IMR-90 (cell line): ENCODE results near the gene MEIKIN. TPM values are rescaled to one million over a fixed set of nuclear protein-coding genes. Genes with fewer than 3 reads are reported as not detected.
"Not testable (repeated sequence)": the region's sequence is repeated elsewhere in the genome, so short reads cannot be mapped to it uniquely, and the experiment has no call there.

Source experiments
- ATAC-seq: fragments of 200-7000 bp; cut with Tn5 transposase; 2 replicates; pipeline ENCODE4 v1.9.1; 2020; ENCODE audit warnings: low read depth, mild to moderate bottlenecking, moderate library complexity
- BruUV-seq: library from RNA; stranded (reverse); fragments of 400-500 nt; replicated peaks from 2 replicates; lab custom pipeline; 2021; lab: Mats Ljungman, UMichigan
- CTCF ChIA-PET: fragments of 300-600 bp; formaldehyde crosslinking; extraction: SDS; loops from one replicate; lab custom pipeline; 2021; ENCODE audit warnings: antibody characterized with exemption; lab: Yijun Ruan, JAX
- POLR2A ChIA-PET: fragments of 300-600 bp; sonication (Branson Sonifier 250); formaldehyde crosslinking; loops from one replicate; lab custom pipeline; 2022; ENCODE audit warnings: antibody characterized with exemption; ENCODE audit not compliant: unreplicated experiment; lab: Charles Lee
- DNase-seq: peaks from one replicate; pipeline ENCODE4 v3.0.0; 2013
- H2AFZ ChIP-seq: replicated peaks from 2 replicates; pipeline ENCODE3; 2013; ENCODE audit warnings: low read length, mild to moderate bottlenecking; ENCODE audit not compliant: poor library complexity
- H2AK5ac ChIP-seq: 2 replicates; pipeline ENCODE4 v1.6.1; 2013; ENCODE audit warnings: low read depth, low read length, inconsistent platforms
- H2AK9ac ChIP-seq: replicated peaks from 2 replicates; pipeline ENCODE3; 2013; ENCODE audit warnings: mild to moderate bottlenecking, low read depth, low read length, moderate library complexity; ENCODE audit not compliant: poor library complexity
- H2BK120ac ChIP-seq: 2 replicates; pipeline ENCODE4 v1.6.1; 2013; ENCODE audit warnings: low read depth, low read length, inconsistent platforms
- H2BK15ac ChIP-seq: 3 replicates; pipeline ENCODE4 v1.6.1; 2013; ENCODE audit warnings: low read depth, low read length, inconsistent platforms
- H2BK20ac ChIP-seq: 2 replicates; pipeline ENCODE4 v1.6.1; 2013; ENCODE audit warnings: low read depth, mild to moderate bottlenecking, inconsistent platforms, low read length, moderate library complexity
- H2BK5ac ChIP-seq: 2 replicates; pipeline ENCODE4 v1.6.1; 2013; ENCODE audit warnings: mild to moderate bottlenecking, low read depth, low read length, inconsistent platforms; ENCODE audit not compliant: poor library complexity, severe bottlenecking
- H3K14ac ChIP-seq: replicated peaks from 2 replicates; pipeline ENCODE4 v1.6.1; 2013; ENCODE audit warnings: low read depth, low read length, inconsistent platforms
- H3K18ac ChIP-seq: 2 replicates; pipeline ENCODE4 v1.6.1; 2013; ENCODE audit warnings: low read depth, low read length, control low read depth
- H3K23ac ChIP-seq: 2 replicates; pipeline ENCODE4 v1.6.1; 2013; ENCODE audit warnings: low read depth, low read length, inconsistent platforms
- H3K27ac ChIP-seq: 2 replicates; pipeline ENCODE4 v1.5.1; 2013; ENCODE audit warnings: mild to moderate bottlenecking, control low read depth, low read length; ENCODE audit not compliant: insufficient read depth
- H3K27me3 ChIP-seq: 2 replicates; pipeline ENCODE4 v1.6.1; 2013; ENCODE audit warnings: low read length; ENCODE audit not compliant: control insufficient read depth, insufficient read depth
- H3K36me3 ChIP-seq: 2 replicates; pipeline ENCODE4 v1.6.1; 2013; ENCODE audit warnings: low read length, mixed read lengths; ENCODE audit not compliant: control insufficient read depth, insufficient read depth
- H3K4ac ChIP-seq: 2 replicates; pipeline ENCODE4 v1.6.1; 2013; ENCODE audit warnings: low read depth, low read length, inconsistent platforms
- H3K4me1 ChIP-seq: 2 replicates; pipeline ENCODE4 v1.6.1; 2013; ENCODE audit warnings: low read length, mixed read lengths; ENCODE audit not compliant: control insufficient read depth, insufficient read depth
- H3K4me2 ChIP-seq: 2 replicates; pipeline ENCODE4 v1.6.1; 2013; ENCODE audit warnings: low read depth, mild to moderate bottlenecking, control low read depth, low read length, moderate library complexity
- H3K4me3 ChIP-seq: 2 replicates; pipeline ENCODE4 v1.5.1; 2013; ENCODE audit warnings: low read depth, mild to moderate bottlenecking, control low read depth, low read length, moderate library complexity; ENCODE audit not compliant: insufficient read depth
- H3K56ac ChIP-seq: 2 replicates; pipeline ENCODE4 v1.6.1; 2013; ENCODE audit warnings: low read length, inconsistent platforms; ENCODE audit not compliant: insufficient read depth; ENCODE audit errors: extremely low read depth
- H3K79me1 ChIP-seq, 2 experiments: 2 replicates each; pipeline ENCODE4 v1.6.1; 2013; ENCODE audit warnings: low read length in 2 of 2, inconsistent platforms in 1 of 2, low read depth in 1 of 2
- H3K9ac ChIP-seq: 2 replicates; pipeline ENCODE4 v1.6.1; 2013; ENCODE audit warnings: low read depth, low read length, control low read depth
- H3K9me1 ChIP-seq: 2 replicates; pipeline ENCODE4 v1.6.1; 2013; ENCODE audit warnings: low read length, inconsistent platforms; ENCODE audit not compliant: insufficient read depth
- H3K9me3 ChIP-seq: 2 replicates; pipeline ENCODE4 v1.6.1; 2013; ENCODE audit warnings: low read length; ENCODE audit not compliant: control insufficient read depth, insufficient read depth
- H4K20me1 ChIP-seq: 2 replicates; pipeline ENCODE4 v1.6.1; 2013; ENCODE audit warnings: low read length, inconsistent platforms; ENCODE audit not compliant: insufficient read depth
- H4K5ac ChIP-seq: 2 replicates; pipeline ENCODE4 v1.6.1; 2013; ENCODE audit warnings: mild to moderate bottlenecking, low read depth, low read length, control low read depth
- H4K8ac ChIP-seq, 2 experiments: 2 replicates each; pipeline ENCODE4 v1.6.1; 2013; ENCODE audit warnings: low read depth in 2 of 2, low read length in 2 of 2, control low read depth in 1 of 2, inconsistent platforms in 1 of 2
- H4K91ac ChIP-seq: 2 replicates; pipeline ENCODE4 v1.6.1; 2013; ENCODE audit warnings: low read depth, low read length, inconsistent platforms; ENCODE audit not compliant: insufficient read depth
- WGBS, 2 experiments: methylation state at CpG; one replicate each; pipeline versions ENCODE4 v1.1.5 to v1.1.7; 2013; ENCODE audit warnings: missing lambda C conversion rate in 2 of 2; ENCODE audit not compliant: insufficient read length in 1 of 2; ENCODE audit errors: extremely low coverage in 2 of 2; 5-methylcytosine and 5-hydroxymethylcytosine counted together
- dilution Hi-C: fragments of 300-500 bp; cut with HindIII; formaldehyde crosslinking; loops from one replicate; pipeline ENCODE4 v1.14.3; 2018; ENCODE audit warnings: low sequenced_read_pairs; ENCODE audit not compliant: unreplicated experiment
- in situ Hi-C: fragments of 300-500 bp; cut with MboI; formaldehyde crosslinking; loops from 3 replicates; pipeline ENCODE4 v1.14.3; 2019; ENCODE audit warnings: low sequenced_read_pairs, inconsistent platforms, mixed read lengths
- intact Hi-C: fragments of 100-400 bp; cut with micrococcal nuclease; formaldehyde crosslinking; loops from 2 replicates; pipeline ENCODE4 v1.10.0; 2022
- polyA plus RNA-seq, 3 experiments: library from polyadenylated mRNA; depleted of rRNA; stranded (reverse); fragments of >200 nt; gene quantifications; 2 replicates each; pipeline ENCODE4 v1.2.3, GENCODE V29; 2012; ENCODE audit warnings: low replicate concordance in 1 of 3
- total RNA-seq: library from RNA; depleted of rRNA; stranded (reverse); fragments of >200 nt; gene quantifications from 2 replicates; pipeline ENCODE4 v1.2.3, GENCODE V29; 2012

MEIKIN gene
- total and polyA plus RNA-seq, 2 of the 4 experiments (the other 2 are of a cell fraction), result not detected

DNA sequence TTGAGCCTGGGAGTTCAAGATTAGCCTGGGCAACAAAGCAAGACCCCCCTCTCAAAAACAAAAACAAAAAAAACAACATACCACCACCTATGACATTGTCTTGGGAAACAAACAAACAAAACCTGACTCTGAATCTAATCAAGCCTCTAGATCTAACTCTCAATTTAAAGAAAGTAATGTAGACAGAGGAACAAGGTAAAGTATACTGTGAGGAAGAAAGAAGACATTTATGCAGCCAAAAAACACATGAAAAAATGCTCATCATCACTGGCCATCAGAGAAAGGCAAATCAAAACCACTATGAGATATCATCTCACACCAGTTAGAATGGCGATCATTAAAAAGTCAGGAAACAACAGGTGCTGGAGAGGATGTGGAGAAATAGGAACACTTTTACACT, 167.3 kb downstream of the MEIKIN start:
- CTCF ChIA-PET, dilution Hi-C loops: not testable (repeated sequence)

More for the DNA sequence above, 167.3 kb downstream of the MEIKIN start:
- ATAC-seq, H3K9me1 ChIP-seq, H2BK120ac ChIP-seq, H2AK5ac ChIP-seq, H4K8ac ChIP-seq, DNase-seq, H4K5ac ChIP-seq, H3K4ac ChIP-seq, H3K4me2 ChIP-seq, H3K27me3 ChIP-seq, H3K56ac ChIP-seq, H3K36me3 ChIP-seq, intact Hi-C loops, H3K4me1 ChIP-seq, H2AFZ ChIP-seq, H3K23ac ChIP-seq, H3K14ac ChIP-seq, H3K4me3 ChIP-seq, H3K9me3 ChIP-seq, BruUV-seq, H3K9ac ChIP-seq, in situ Hi-C loops, POLR2A ChIA-PET, H3K27ac ChIP-seq, H3K18ac ChIP-seq, H2BK20ac ChIP-seq, H2BK15ac ChIP-seq, H2BK5ac ChIP-seq, H4K91ac ChIP-seq, H2AK9ac ChIP-seq: not testable (repeated sequence)
- peaks cover 21 to 54% of the 10 kb centered on the region in 2 experiments for H3K79me1 ChIP-seq
- H4K20me1 ChIP-seq, result peaks cover 71% of the 10 kb centered on the region
- no CpG with 5 or more reads among the region's 1 CpG for WGBS, 2 experiments
